Large intestine (tissue), 3 donors: ENCODE measurements around the gene PDE4D. TPM values are rescaled to one million over a fixed set of nuclear protein-coding genes. Genes with fewer than 3 reads are reported as not detected.

Experiments used
- DNase-seq, 2 donors: peaks; one replicate each; pipeline versions ENCODE4 v3.0.0 to v3.0.0-alpha.2; 2013
- H3K27ac ChIP-seq: one replicate; pipeline ENCODE4 v1.5.1; 2013; ENCODE audit warnings: low read length
- H3K27me3 ChIP-seq: 2 replicates; pipeline ENCODE4 v1.6.1; 2013; ENCODE audit warnings: low read length; ENCODE audit not compliant: control insufficient read depth, insufficient read depth
- H3K36me3 ChIP-seq: 2 replicates; pipeline ENCODE4 v1.6.1; 2013; ENCODE audit warnings: low read length; ENCODE audit not compliant: control insufficient read depth, insufficient read depth
- H3K4me1 ChIP-seq: one replicate; pipeline ENCODE4 v1.6.1; 2013; ENCODE audit warnings: low read length; ENCODE audit not compliant: control insufficient read depth, insufficient read depth
- H3K4me3 ChIP-seq: one replicate; pipeline ENCODE4 v1.5.1; 2013; ENCODE audit warnings: low read length
- H3K9me3 ChIP-seq: one replicate; pipeline ENCODE4 v1.6.1; 2013; ENCODE audit warnings: mild to moderate bottlenecking, low read depth, low read length, moderate library complexity; ENCODE audit not compliant: control insufficient read depth
- WGBS: methylation state at CpG from one replicate; pipeline ENCODE4 v1.1.5; 2013; ENCODE audit warnings: low lambda C conversion rate; ENCODE audit not compliant: insufficient coverage; 5-methylcytosine and 5-hydroxymethylcytosine counted together
- polyA plus RNA-seq: library from polyadenylated mRNA; unstranded; fragments of 120-200 nt; gene quantifications from one replicate; pipeline ENCODE4 v1.2.1, GENCODE V29; 2013

PDE4D gene
- polyA plus RNA-seq, 1 donor: 13.5 TPM

- Histone ChIP-seq H3K27me3 (no peaks in the 10 kb centered on the region), H3K36me3 (no peaks in the 10 kb centered on the region), H3K4me3 (no peak overlapping the region), H3K9me3 (no peaks in the 10 kb centered on the region), H3K4me1 (peaks cover 4% of the 10 kb centered on the region), H3K27ac (no peak overlapping the region)
- WGBS: 0% methylated on average over 1 of the region's 9 CpGs
- DNase-seq: peak; percentile 37 to 77
These were observed 276.2 kb downstream of the PDE4D start for GRCh38 chr5:59617186-59617771.

DNA sequence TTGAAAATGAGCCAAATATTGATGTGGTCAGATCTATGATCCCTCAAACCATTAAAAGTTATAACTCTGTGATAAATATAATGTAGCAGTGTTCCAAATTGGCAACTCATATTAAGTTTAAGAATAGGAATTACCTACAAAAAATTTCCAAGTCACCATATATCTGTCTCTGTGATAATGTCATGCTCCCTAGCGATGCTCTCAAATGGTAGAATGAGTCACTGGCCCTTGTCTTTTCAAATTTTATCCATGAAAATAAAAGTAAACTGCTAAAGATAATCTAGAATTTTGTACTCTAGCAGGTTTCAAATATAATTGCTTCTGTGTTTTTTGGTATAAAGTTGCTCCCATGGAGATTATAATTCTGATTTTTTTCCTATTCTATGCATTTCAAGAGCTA lies 277.1 kb downstream of the PDE4D start:
- DNase-seq: no peak
- H3K4me3 ChIP-seq: no peak overlapping the region
- H3K27me3 ChIP-seq: no peaks in the 10 kb centered on the region
- no CpG with 5 or more reads among the region's 1 CpG for WGBS
- H3K27ac ChIP-seq: no peak overlapping the region
- H3K36me3 ChIP-seq: no peaks in the 10 kb centered on the region
- H3K4me1 ChIP-seq: peaks cover 4% of the 10 kb centered on the region
- H3K9me3 ChIP-seq: no peaks in the 10 kb centered on the region

GRCh38 chr5:59615272-59615671 lies 278.3 kb downstream of the PDE4D start:
- H3K36me3 ChIP-seq: no peaks in the 10 kb centered on the region
- no peak overlapping the region for H3K4me3 ChIP-seq
- no peak for DNase-seq
- peaks cover 4% of the 10 kb centered on the region for H3K4me1 ChIP-seq
- no peak overlapping the region for H3K27ac ChIP-seq
- WGBS: no CpG with 5 or more reads among the region's 1 CpG
- H3K27me3 ChIP-seq: no peaks in the 10 kb centered on the region
- H3K9me3 ChIP-seq: no peaks in the 10 kb centered on the region

GRCh38 chr5:59609501-59610265 lies 283.8 kb downstream of the PDE4D start:
- no peak overlapping the region for H3K27ac ChIP-seq
- DNase-seq: no peak
- no peaks in the 10 kb centered on the region for H3K36me3 ChIP-seq
- 60% methylated on average over 2 of the region's 4 CpGs for WGBS
- H3K4me1 ChIP-seq: no peaks in the 10 kb centered on the region
- H3K27me3 ChIP-seq: no peaks in the 10 kb centered on the region
- no peak overlapping the region for H3K4me3 ChIP-seq
- no peaks in the 10 kb centered on the region for H3K9me3 ChIP-seq

- no peaks in the 10 kb centered on the region for H3K4me1 ChIP-seq
- WGBS: 100% methylated on average over 1 of the region's 2 CpGs
- no peak for DNase-seq
- H3K27me3 ChIP-seq: no peaks in the 10 kb centered on the region
- no peaks in the 10 kb centered on the region for H3K36me3 ChIP-seq
- H3K4me3 ChIP-seq: no peak overlapping the region
- no peak overlapping the region for H3K27ac ChIP-seq
- no peaks in the 10 kb centered on the region for H3K9me3 ChIP-seq
These were observed 284.8 kb downstream of the PDE4D start for GRCh38 chr5:59608745-59609144.

GRCh38 chr5:59607138-59607765 lies 286.3 kb downstream of the PDE4D start:
- Histone ChIP-seq H3K27me3 (no peaks in the 10 kb centered on the region), H3K9me3 (no peaks in the 10 kb centered on the region), H3K36me3 (no peaks in the 10 kb centered on the region), H3K27ac (no peak overlapping the region), H3K4me1 (no peaks in the 10 kb centered on the region), H3K4me3 (no peak overlapping the region)
- DNase-seq: no peak
- 58% methylated on average over 2 of the region's 4 CpGs for WGBS

DNA sequence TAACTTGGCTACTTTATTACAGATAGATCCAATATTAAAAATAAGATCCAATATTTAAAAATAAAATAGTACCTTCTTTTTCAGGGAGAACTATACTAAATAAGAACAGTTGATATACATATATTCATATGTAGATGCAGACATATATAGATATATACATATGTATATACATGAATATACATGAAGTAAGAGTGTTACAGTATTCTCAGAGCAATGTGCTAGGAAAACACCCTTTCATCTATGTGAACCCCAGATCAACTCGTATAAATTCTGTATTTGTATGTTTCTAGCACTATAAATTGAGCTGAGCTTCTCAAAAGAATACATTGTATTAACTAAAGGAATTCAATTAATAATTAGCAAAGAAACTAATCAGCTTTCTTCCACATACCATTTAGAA lies 287.6 kb downstream of the PDE4D start:
- WGBS: no CpG with 5 or more reads among the region's 1 CpG
- Histone ChIP-seq H3K27me3 (no peaks in the 10 kb centered on the region), H3K4me1 (no peaks in the 10 kb centered on the region), H3K9me3 (no peaks in the 10 kb centered on the region), H3K36me3 (no peaks in the 10 kb centered on the region), H3K4me3 (no peak overlapping the region), H3K27ac (no peak overlapping the region)
- DNase-seq: no peak

GRCh38 chr5:59604111-59604510 lies 289.4 kb downstream of the PDE4D start:
- 64% methylated on average over 2 of the region's 4 CpGs for whole genome bisulfite sequencing
- DNase-seq: no peak
- Histone ChIP-seq H3K4me1 (no peaks in the 10 kb centered on the region), H3K9me3 (no peaks in the 10 kb centered on the region), H3K27me3 (no peaks in the 10 kb centered on the region), H3K27ac (no peak overlapping the region), H3K4me3 (no peak overlapping the region), H3K36me3 (no peaks in the 10 kb centered on the region)

DNA sequence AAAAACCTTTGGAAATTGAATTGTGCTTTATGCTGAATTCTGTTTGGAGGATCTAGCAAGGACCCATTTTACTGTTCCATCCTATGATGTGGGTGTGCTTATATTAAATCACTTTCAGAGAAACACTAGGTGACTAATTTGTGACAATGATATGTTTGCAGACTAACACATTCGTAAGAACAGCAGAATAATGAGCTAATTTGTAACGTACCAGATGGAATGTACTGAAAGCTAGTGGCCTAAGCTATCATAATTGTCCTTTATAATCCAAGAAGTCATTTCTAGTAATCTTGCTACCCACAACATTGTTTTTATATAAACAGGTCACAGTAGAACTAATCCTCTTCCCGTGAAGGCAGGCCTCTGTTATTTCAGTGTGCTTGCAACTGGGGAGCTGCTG lies 292.5 kb downstream of the PDE4D start:
- no peak for DNase-seq
- H3K36me3 ChIP-seq: no peaks in the 10 kb centered on the region
- no CpG with 5 or more reads among the region's 3 CpGs for WGBS
- H3K9me3 ChIP-seq: no peaks in the 10 kb centered on the region
- H3K4me1 ChIP-seq: peaks cover 6% of the 10 kb centered on the region
- no peak overlapping the region for H3K27ac ChIP-seq
- no peak overlapping the region for H3K4me3 ChIP-seq
- H3K27me3 ChIP-seq: no peaks in the 10 kb centered on the region

- Histone ChIP-seq H3K4me3 (no peak overlapping the region), H3K27me3 (no peaks in the 10 kb centered on the region), H3K27ac (no peak overlapping the region), H3K9me3 (no peaks in the 10 kb centered on the region), H3K4me1 (peaks cover 6% of the 10 kb centered on the region), H3K36me3 (no peaks in the 10 kb centered on the region)
- no peak for DNase-seq
- WGBS: no CpG with 5 or more reads among the region's 2 CpGs
These were observed 293.4 kb downstream of the PDE4D start for GRCh38 chr5:59600153-59600552.
